A549 (cell line): ENCODE results near the gene DNAH1. TPM values are rescaled to one million over a fixed set of nuclear protein-coding genes. Genes with fewer than 3 reads are reported as not detected.

ENCODE experiments used
- ATAC-seq, 2 experiments: fragments of 200-7000 bp in 1 of 2; fragments of >200 bp in 1 of 2; cut with Nextera tagmentation in 1 of 2; cut with Tn5 transposase in 1 of 2; 3 replicates each; pipeline versions ENCODE4 v1.8.0 to v1.9.1; 2018 to 2020; ENCODE audit warnings: mild to moderate bottlenecking in 1 of 2, moderate library complexity in 1 of 2
- CTCF ChIA-PET: fragments of 300-600 bp; sonication (Branson Sonifier 250); formaldehyde crosslinking; extraction: SDS; loops from one replicate; lab custom pipeline; 2021; ENCODE audit warnings: antibody characterized with exemption, inconsistent platforms; lab: Yijun Ruan, JAX
- POLR2A ChIA-PET: fragments of 350-600 bp; formaldehyde crosslinking; extraction: SDS; loops from one replicate; lab custom pipeline; 2021; ENCODE audit warnings: antibody characterized with exemption, inconsistent platforms; lab: Yijun Ruan, JAX
- DNase-seq, 2 experiments: peaks; one replicate each; pipeline versions ENCODE4 v3.0.0 to v3.0.0-alpha.2; 2011 to 2016; ENCODE audit warnings: low read depth in 1 of 2, low spot score in 1 of 2
- FAIRE-seq: peaks from 2 replicates; lab custom pipeline; 2011; peaks lifted over from hg19 to GRCh38; lab: Jason Lieb, UNC
- H3K27ac ChIP-seq, 2 experiments: fragments of >200 bp; sonication (Bioruptor Twin); formaldehyde crosslinking; 3 replicates each; pipeline ENCODE4 v1.5.1; 2016 to 2017
- H3K4me1 ChIP-seq: fragments of >200 bp; sonication (Bioruptor Twin); formaldehyde crosslinking; 3 replicates; pipeline ENCODE4 v1.6.1; 2016
- H3K4me2 ChIP-seq: fragments of >200 bp; sonication (Bioruptor Twin); formaldehyde crosslinking; 3 replicates; pipeline ENCODE4 v1.6.1; 2016
- H3K4me3 ChIP-seq: fragments of >200 bp; sonication (Bioruptor Twin); formaldehyde crosslinking; 3 replicates; pipeline ENCODE4 v1.5.1; 2016
- H3K9me3 ChIP-seq: fragments of >200 bp; sonication (Bioruptor Twin); formaldehyde crosslinking; 3 replicates; pipeline ENCODE4 v1.6.1; 2016
- BHLHE40 ChIP-seq: IDR thresholded peaks from 2 replicates; pipeline ENCODE4 v1.6.1; 2012; ENCODE audit warnings: low read depth, low read length, inconsistent platforms
- CBX2 ChIP-seq: fragments of 200-600 bp; sonication (generic); IDR thresholded peaks from 2 replicates; pipeline ENCODE4 v1.6.1; 2016; ENCODE audit warnings: low read depth, mild to moderate bottlenecking, borderline replicate concordance
- CBX8 ChIP-seq: fragments of 200-600 bp; sonication (generic); IDR thresholded peaks from 2 replicates; pipeline ENCODE4 v1.6.1; 2016
- CEBPB ChIP-seq, 2 experiments: fragments of >200 bp in 1 of 2; sonication (Bioruptor Twin) in 1 of 2; formaldehyde crosslinking in 1 of 2; IDR thresholded peaks; 2 replicates each; pipeline ENCODE4 v1.6.1; 2012 to 2016
- CHD4 ChIP-seq: fragments of 200-600 bp; sonication (generic); IDR thresholded peaks from 2 replicates; pipeline ENCODE4 v1.6.1; 2016; ENCODE audit warnings: antibody characterized with exemption, mild to moderate bottlenecking, borderline replicate concordance
- EHF ChIP-seq: fragments of 250-450 bp; sonication (Bioruptor Pico); IDR thresholded peaks from 2 replicates; pipeline ENCODE4 v1.5.0; 2020; ENCODE audit warnings: mild to moderate bottlenecking
- EP300 ChIP-seq, 2 experiments: fragments of >200 bp; sonication (Bioruptor Twin); formaldehyde crosslinking; IDR thresholded peaks; 2 replicates in 1 of 2; 3 replicates in 1 of 2; pipeline ENCODE4 v1.6.1; 2016 to 2017
- FOSB ChIP-seq: fragments of 250-450 bp; sonication (Bioruptor Pico); IDR thresholded peaks from 2 replicates; pipeline ENCODE4 v1.5.0; 2020; ENCODE audit warnings: mild to moderate bottlenecking, moderate library complexity
- HDAC2 ChIP-seq: fragments of 200-600 bp; sonication (generic); IDR thresholded peaks from 2 replicates; pipeline ENCODE4 v1.6.1; 2016
- HOXA7 ChIP-seq: fragments of 250-450 bp; sonication (Bioruptor Pico); IDR thresholded peaks from 2 replicates; pipeline ENCODE4 v1.5.0; 2020; ENCODE audit warnings: mild to moderate bottlenecking, moderate library complexity
- HOXB13 ChIP-seq: fragments of 250-450 bp; sonication (Bioruptor Pico); IDR thresholded peaks from 2 replicates; pipeline ENCODE4 v1.5.0; 2020; ENCODE audit warnings: low read depth, mild to moderate bottlenecking, moderate library complexity
- JUN ChIP-seq, 2 experiments: fragments of >200 bp; sonication (Bioruptor Twin); formaldehyde crosslinking; IDR thresholded peaks; 2 replicates in 1 of 2; 3 replicates in 1 of 2; pipeline ENCODE4 v1.6.1; 2016 to 2017
- KDM1A ChIP-seq: fragments of 200-600 bp; sonication (generic); IDR thresholded peaks from 2 replicates; pipeline ENCODE4 v1.6.1; 2016; ENCODE audit warnings: low read depth, mild to moderate bottlenecking
- KDM5A ChIP-seq: fragments of 200-600 bp; sonication (generic); IDR thresholded peaks from 2 replicates; pipeline ENCODE4 v1.6.1; 2016; ENCODE audit warnings: antibody characterized with exemption, mild to moderate bottlenecking
- MAZ ChIP-seq: fragments of 150-350 bp; IDR thresholded peaks from 2 replicates; pipeline ENCODE4 v1.6.1; 2014; ENCODE audit warnings: antibody characterized with exemption, low read depth, low read length, borderline replicate concordance
- MYC ChIP-seq: IDR thresholded peaks from 2 replicates; pipeline ENCODE4 v1.6.1; 2012; ENCODE audit warnings: mild to moderate bottlenecking, inconsistent platforms, low read length, improper control_type of control experiment, borderline replicate concordance
- NFE2L2 ChIP-seq: fragments of 150-350 bp; conservative IDR thresholded peaks from 2 replicates; pipeline ENCODE4 v1.6.1; 2014; ENCODE audit warnings: low read length
- NR3C1 ChIP-seq: fragments of >200 bp; sonication (Bioruptor Twin); formaldehyde crosslinking; IDR thresholded peaks from 3 replicates; pipeline ENCODE4 v1.6.1; 2017
- POLR2A ChIP-seq: IDR thresholded peaks from 2 replicates; pipeline ENCODE4 v1.6.1; 2012; ENCODE audit warnings: mild to moderate bottlenecking, low read length
- POLR2AphosphoS2 ChIP-seq: conservative IDR thresholded peaks from 2 replicates; pipeline ENCODE4 v1.6.1; 2012; ENCODE audit warnings: low read length, improper control_type of control experiment, inconsistent platforms
- RAD21 ChIP-seq, 2 experiments: fragments of >200 bp in 1 of 2; sonication (Bioruptor Twin) in 1 of 2; formaldehyde crosslinking in 1 of 2; IDR thresholded peaks in 1 of 2; conservative IDR thresholded peaks in 1 of 2; 2 replicates in 1 of 2; 3 replicates in 1 of 2; pipeline ENCODE4 v1.6.1; 2012 to 2018; ENCODE audit warnings: inconsistent platforms in 1 of 2
- RCOR1 ChIP-seq: fragments of 150-350 bp; IDR thresholded peaks from 2 replicates; pipeline ENCODE4 v1.6.1; 2014; ENCODE audit warnings: antibody characterized with exemption, low read length, low read depth
- RFX5 ChIP-seq: fragments of 450-650 bp; IDR thresholded peaks from 2 replicates; pipeline ENCODE4 v1.7.1; 2014; ENCODE audit warnings: antibody characterized with exemption, mild to moderate bottlenecking, moderate library complexity
- RNF2 ChIP-seq: fragments of 200-600 bp; sonication (generic); IDR thresholded peaks from 2 replicates; pipeline ENCODE4 v1.6.1; 2016; ENCODE audit warnings: low read depth, mild to moderate bottlenecking, antibody characterized with exemption, moderate library complexity, borderline replicate concordance
- SMC3 ChIP-seq: fragments of >200 bp; sonication (Bioruptor Twin); formaldehyde crosslinking; IDR thresholded peaks from 3 replicates; pipeline ENCODE4 v1.6.1; 2018; ENCODE audit warnings: inconsistent platforms
- SREBF2 ChIP-seq: fragments of 450-650 bp; IDR thresholded peaks from 2 replicates; pipeline ENCODE4 v1.6.1; 2014; ENCODE audit warnings: mild to moderate bottlenecking, moderate library complexity
- TFCP2L1 ChIP-seq: fragments of 250-450 bp; sonication (Bioruptor Pico); IDR thresholded peaks from 2 replicates; pipeline ENCODE4 v1.5.0; 2021; ENCODE audit warnings: mild to moderate bottlenecking
- ZC3H11A ChIP-seq: fragments of 450-650 bp; IDR thresholded peaks from 2 replicates; pipeline ENCODE4 v1.6.1; 2014; ENCODE audit warnings: antibody characterized with exemption, mild to moderate bottlenecking
- ZSCAN20 ChIP-seq: fragments of 250-450 bp; sonication (Bioruptor Pico); IDR thresholded peaks from 2 replicates; pipeline ENCODE4 v1.8.0; 2022; ENCODE audit warnings: mild to moderate bottlenecking, moderate library complexity
- WGBS: methylation state at CpG from one replicate; pipeline ENCODE4 v1.1.6; 2017; ENCODE audit errors: missing lambda C conversion rate; 5-methylcytosine and 5-hydroxymethylcytosine counted together
- polyA plus RNA-seq, 4 experiments: library from polyadenylated mRNA; depleted of rRNA in 3 of 4; stranded (reverse); fragments of >200 nt; fragmentation: RNase III in 1 of 4; extraction: RNeasy Plus Mini Kit Qiagen cat#74134 plus additional on column Dnase treatment in 1 of 4; gene quantifications; 2 replicates in 3 of 4; 3 replicates in 1 of 4; pipeline ENCODE4 v1.2.3, GENCODE V29; 2011 to 2017
- TF ChIP-seq, protein P1 (sequence below): fragments of >200 bp; sonication (Bioruptor Twin); formaldehyde crosslinking; IDR thresholded peaks from 3 replicates; pipeline ENCODE4 v1.6.1; 2016

The DNAH1 gene
- polyA plus RNA-seq, 2 of the 4 experiments (the other 2 are of a cell fraction) = 0.65 to 1.6 TPM

DNA sequence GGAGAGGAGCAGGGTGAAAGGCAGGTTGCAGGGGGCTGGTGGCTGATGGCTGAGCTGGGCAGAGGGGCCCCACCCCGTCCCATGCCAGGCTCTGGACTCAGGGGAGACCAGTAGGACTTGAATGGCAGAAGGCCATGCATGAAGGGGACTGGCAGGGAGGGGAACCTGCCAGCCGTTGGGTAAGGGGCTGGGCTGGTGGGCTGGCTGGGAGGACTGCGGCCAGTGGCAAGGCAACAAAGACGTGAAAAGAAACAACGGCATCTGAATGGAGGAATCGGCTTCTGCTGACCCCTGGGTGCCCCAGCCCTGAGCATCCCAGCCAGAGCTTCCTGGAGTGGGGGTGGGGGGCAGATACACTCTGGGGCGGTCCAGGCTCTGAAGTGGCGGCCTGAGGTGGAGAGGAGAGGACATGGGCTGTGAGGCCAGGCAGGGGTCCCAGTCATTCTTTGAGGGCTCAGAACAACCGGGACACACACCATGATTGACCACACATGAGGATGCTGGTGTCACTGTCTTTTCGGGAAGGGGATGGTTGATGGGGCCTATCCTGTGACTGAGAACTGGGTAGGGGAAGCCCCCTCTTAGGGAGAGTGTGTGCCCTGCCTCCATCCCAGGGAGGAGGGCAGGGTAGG is 16.8 kb upstream of the DNAH1 start:
- DNase-seq (no peak), ATAC-seq (peak; percentile 20 to 31; a peak in 3 of 6 replicates), FAIRE-seq (no peak)
- Histone ChIP-seq H3K4me3 (no peak overlapping the region), H3K9me3 (no peaks in the 10 kb centered on the region), H3K4me2 (peak overlapping the region; percentile 48; the same call in 1 of the 3 replicates), H3K4me1 (peaks cover 16% of the 10 kb centered on the region), H3K27ac (peak overlapping the region in 1 of 2 experiments; percentile 65; a peak in 3 of 6 replicates)
- ChIA-PET POLR2A (no interaction called here), CTCF (interaction anchor here (1.5 to 17.0 kb wide), 3 partner anchors 9 to 51 kb away, joined by 3 to 311 read pairs (median 18); no protein-coding TSS in a partner anchor)
- 68% methylated on average over 10 of the region's 10 CpGs for WGBS
- TF ChIP-seq EP300 (IDR thresholded peaks at IDR 0.05) = no peak
- TF ChIP-seq POLR2A = no peak
- no peak for TF ChIP-seq HDAC2
- TF ChIP-seq FOSB = no peak
- TF ChIP-seq POLR2AphosphoS2 = no peak
- TF ChIP-seq CEBPB (IDR thresholded peaks at IDR 0.05) = no peak
- no peak for TF ChIP-seq HOXA7
- TF ChIP-seq NR3C1 = no peak
- no peak for TF ChIP-seq KDM5A
- no peak for TF ChIP-seq SREBF2
- no peak for TF ChIP-seq EHF
- no peak for TF ChIP-seq MAZ
- no peak for TF ChIP-seq RFX5
- TF ChIP-seq HOXB13 (CRISPR knock-in tag) = no peak
- TF ChIP-seq, protein P1, sequence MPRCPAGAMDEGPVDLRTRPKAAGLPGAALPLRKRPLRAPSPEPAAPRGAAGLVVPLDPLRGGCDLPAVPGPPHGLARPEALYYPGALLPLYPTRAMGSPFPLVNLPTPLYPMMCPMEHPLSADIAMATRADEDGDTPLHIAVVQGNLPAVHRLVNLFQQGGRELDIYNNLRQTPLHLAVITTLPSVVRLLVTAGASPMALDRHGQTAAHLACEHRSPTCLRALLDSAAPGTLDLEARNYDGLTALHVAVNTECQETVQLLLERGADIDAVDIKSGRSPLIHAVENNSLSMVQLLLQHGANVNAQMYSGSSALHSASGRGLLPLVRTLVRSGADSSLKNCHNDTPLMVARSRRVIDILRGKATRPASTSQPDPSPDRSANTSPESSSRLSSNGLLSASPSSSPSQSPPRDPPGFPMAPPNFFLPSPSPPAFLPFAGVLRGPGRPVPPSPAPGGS = no peak
- TF ChIP-seq RNF2 = no peak
- no peak for TF ChIP-seq RCOR1
- no peak for TF ChIP-seq BHLHE40

- ChIA-PET POLR2A (interaction anchor here (1.1 kb wide), 1 partner anchor 22 kb away, joined by 3 read pairs; no protein-coding TSS in a partner anchor), CTCF (interaction anchor here (0.8 to 17.0 kb wide), 7 partner anchors 9 to 79 kb away, joined by 3 to 311 read pairs (median 4); no protein-coding TSS in a partner anchor)
- peaks cover 16% of the 10 kb centered on the region for H3K4me1 ChIP-seq
- H3K27ac ChIP-seq = peak overlapping the region in 1 of 2 experiments; percentile 65; a peak in 3 of 6 replicates
- no peaks in the 10 kb centered on the region for H3K9me3 ChIP-seq
- peak; percentile 80 for ATAC-seq
- 28% methylated on average over 9 of the region's 14 CpGs for WGBS
- no peak for TF ChIP-seq CHD4
- no peak for TF ChIP-seq ZSCAN20 (CRISPR knock-in tag)
- TF ChIP-seq TFCP2L1 (CRISPR knock-in tag) = no peak
- TF ChIP-seq SMC3 = no peak
- no peak for TF ChIP-seq MYC
- no peak for TF ChIP-seq POLR2A
- no peak for TF ChIP-seq NFE2L2
- TF ChIP-seq JUN (IDR thresholded peaks at IDR 0.05) = no peak
- TF ChIP-seq CBX2 = no peak
- TF ChIP-seq, protein P1 = no peak
- TF ChIP-seq ZC3H11A = no peak
- TF ChIP-seq CBX8 = no peak
- no peak for TF ChIP-seq MAZ
- no peak for TF ChIP-seq KDM1A
- no peak for TF ChIP-seq RAD21 (conservative IDR thresholded peaks at IDR 0.05 in 1 of 2, IDR thresholded peaks at IDR 0.05 in 1 of 2)
- TF ChIP-seq, all 56 proteins: peak for 0
- H3K4me3 ChIP-seq = no peak overlapping the region
- H3K4me2 ChIP-seq = peak overlapping the region; percentile 48
- no peak for FAIRE-seq
- DNase-seq = peak in 1 of 2 experiments; percentile 38
These were observed 16.1 kb upstream of the DNAH1 start for GRCh38 chr3:52299879-52300611.
